H9 (cell line): ENCODE measurements around the gene DLGAP4. TPM values are rescaled to one million over a fixed set of nuclear protein-coding genes. Genes with fewer than 3 reads are reported as not detected.

Experiments used
- DNase-seq: peaks from one replicate; pipeline ENCODE4 v3.0.0-alpha.2; 2017
- H2AFZ ChIP-seq: one replicate; pipeline ENCODE4 v1.6.1; 2013; ENCODE audit warnings: mild to moderate bottlenecking, low read length, control low read depth, moderate library complexity
- H2AK5ac ChIP-seq: 2 replicates; pipeline ENCODE4 v1.6.1; 2013; ENCODE audit warnings: low read length, control low read depth, mixed read lengths; ENCODE audit not compliant: insufficient read length
- H2BK120ac ChIP-seq: one replicate; pipeline ENCODE4 v1.6.1; 2013; ENCODE audit warnings: low read depth, mild to moderate bottlenecking, low read length, control low read depth, inconsistent platforms; ENCODE audit not compliant: poor library complexity, severe bottlenecking
- H2BK12ac ChIP-seq: 2 replicates; pipeline ENCODE4 v1.6.1; 2013; ENCODE audit warnings: low read length, control low read depth, mixed read lengths, low read depth; ENCODE audit not compliant: insufficient read length
- H2BK15ac ChIP-seq: 2 replicates; pipeline ENCODE4 v1.6.1; 2013; ENCODE audit warnings: low read depth, low read length, control low read depth
- H2BK20ac ChIP-seq: one replicate; pipeline ENCODE4 v1.6.1; 2013; ENCODE audit warnings: low read depth, mild to moderate bottlenecking, low read length, control low read depth, inconsistent platforms; ENCODE audit not compliant: poor library complexity, severe bottlenecking
- H2BK5ac ChIP-seq: 2 replicates; pipeline ENCODE4 v1.6.1; 2013; ENCODE audit warnings: low read length, control low read depth, mixed read lengths; ENCODE audit not compliant: insufficient read length
- H3K14ac ChIP-seq: 2 replicates; pipeline ENCODE4 v1.6.1; 2013; ENCODE audit warnings: low read length, control low read depth; ENCODE audit not compliant: insufficient read depth
- H3K18ac ChIP-seq: 2 replicates; pipeline ENCODE4 v1.6.1; 2013; ENCODE audit warnings: low read depth, mild to moderate bottlenecking, mixed read lengths, low read length, control low read depth; ENCODE audit not compliant: insufficient read length
- H3K23ac ChIP-seq: 2 replicates; pipeline ENCODE4 v1.6.1; 2013; ENCODE audit warnings: low read length, control low read depth, mixed read lengths, low read depth; ENCODE audit not compliant: insufficient read length
- H3K23me2 ChIP-seq: 2 replicates; pipeline ENCODE4 v1.6.1; 2013; ENCODE audit warnings: low read depth, mild to moderate bottlenecking, mixed read lengths, low read length, control low read depth; ENCODE audit not compliant: insufficient read length, poor library complexity, severe bottlenecking
- H3K27ac ChIP-seq: 2 replicates; pipeline ENCODE4 v1.5.1; 2013; ENCODE audit warnings: low read length, control low read depth, mixed read lengths, low read depth; ENCODE audit not compliant: insufficient read length
- H3K27me3 ChIP-seq: 2 replicates; pipeline ENCODE4 v1.6.1; 2013; ENCODE audit warnings: low read length, control low read depth, inconsistent platforms; ENCODE audit not compliant: insufficient read depth
- H3K4ac ChIP-seq: 2 replicates; pipeline ENCODE4 v1.6.1; 2013; ENCODE audit warnings: low read depth, mild to moderate bottlenecking, control low read depth, inconsistent platforms, low read length, moderate library complexity
- H3K4me1 ChIP-seq: 2 replicates; pipeline ENCODE4 v1.6.1; 2013; ENCODE audit warnings: low read length, control low read depth, inconsistent platforms; ENCODE audit not compliant: insufficient read depth
- H3K4me2 ChIP-seq: 2 replicates; pipeline ENCODE4 v1.6.1; 2013; ENCODE audit warnings: low read length, control low read depth, mixed read lengths; ENCODE audit not compliant: insufficient read length, insufficient read depth
- H3K56ac ChIP-seq: 2 replicates; pipeline ENCODE4 v1.6.1; 2013; ENCODE audit warnings: low read depth, mild to moderate bottlenecking, mixed read lengths, low read length, control low read depth; ENCODE audit not compliant: insufficient read length
- H3K79me1 ChIP-seq: 2 replicates; pipeline ENCODE4 v1.6.1; 2013; ENCODE audit warnings: low read depth, mild to moderate bottlenecking, moderate library complexity, low read length, control low read depth, inconsistent platforms; ENCODE audit not compliant: insufficient read depth, poor library complexity, severe bottlenecking
- H3K79me2 ChIP-seq: 2 replicates; pipeline ENCODE4 v1.6.1; 2013; ENCODE audit warnings: low read length, control low read depth, inconsistent platforms; ENCODE audit not compliant: insufficient read depth
- H3K9ac ChIP-seq: 2 replicates; pipeline ENCODE4 v1.6.1; 2013; ENCODE audit warnings: low read length, control low read depth, mixed read lengths; ENCODE audit not compliant: insufficient read length; ENCODE audit errors: extremely low read depth
- H3K9me3 ChIP-seq: one replicate; pipeline ENCODE4 v1.6.1; 2013; ENCODE audit warnings: low read depth, low read length, inconsistent platforms; ENCODE audit not compliant: control insufficient read depth
- H3T11ph ChIP-seq: one replicate; pipeline ENCODE4 v1.6.1; 2013; ENCODE audit warnings: mild to moderate bottlenecking, low read length, control low read depth, inconsistent platforms
- H4K20me1 ChIP-seq: one replicate; pipeline ENCODE4 v1.6.1; 2013; ENCODE audit not compliant: control insufficient read depth, insufficient read length, insufficient read depth
- H4K5ac ChIP-seq: 2 replicates; pipeline ENCODE4 v1.6.1; 2013; ENCODE audit warnings: low read depth, mild to moderate bottlenecking, mixed read lengths, low read length, control low read depth; ENCODE audit not compliant: insufficient read length
- H4K8ac ChIP-seq: replicated peaks from 2 replicates; pipeline ENCODE4 v1.6.1; 2013; ENCODE audit warnings: low read length, control low read depth, mixed read lengths, low read depth; ENCODE audit not compliant: insufficient read length
- H4K91ac ChIP-seq: 2 replicates; pipeline ENCODE4 v1.6.1; 2013; ENCODE audit warnings: low read depth, mild to moderate bottlenecking, moderate library complexity, mixed read lengths, low read length, control low read depth; ENCODE audit not compliant: insufficient read length
- H3K27ac Mint-ChIP-seq, 3 experiments: 2 replicates in 2 of 3; 3 replicates in 1 of 3; pipeline ENCODE4 v1.8.0; 2020 to 2021; ENCODE audit warnings: mixed read lengths in 3 of 3, mild to moderate bottlenecking in 1 of 3, moderate library complexity in 1 of 3
- H3K27me3 Mint-ChIP-seq: 2 replicates; pipeline ENCODE4 v1.8.0; 2021; ENCODE audit warnings: low read depth, mild to moderate bottlenecking, moderate library complexity, mixed read lengths
- H3K36me3 Mint-ChIP-seq, 3 experiments: 2 replicates in 2 of 3; 3 replicates in 1 of 3; pipeline ENCODE4 v1.8.0; 2020 to 2021; ENCODE audit warnings: low read depth in 3 of 3, mixed read lengths in 3 of 3; ENCODE audit not compliant: insufficient read depth in 1 of 3
- H3K4me1 Mint-ChIP-seq, 2 experiments: 2 replicates each; pipeline ENCODE4 v1.8.0; 2020; ENCODE audit warnings: mixed read lengths in 2 of 2
- H3K4me3 Mint-ChIP-seq, 2 experiments: 2 replicates in 1 of 2; 3 replicates in 1 of 2; pipeline ENCODE4 v1.8.0; 2020 to 2021; ENCODE audit warnings: mild to moderate bottlenecking in 2 of 2, mixed read lengths in 2 of 2, moderate library complexity in 1 of 2
- H3K9me3 Mint-ChIP-seq, 2 experiments: 2 replicates in 1 of 2; 3 replicates in 1 of 2; pipeline ENCODE4 v1.8.0; 2020; ENCODE audit warnings: mild to moderate bottlenecking in 2 of 2, mixed read lengths in 2 of 2, moderate library complexity in 1 of 2
- WGBS: extraction: QIAGEN DNeasy Blood & Tissue Kit; methylation state at CpG from one replicate; pipeline ENCODE4 v1.1.7; 2013; ENCODE audit warnings: missing lambda C conversion rate, low lambda C conversion rate, mixed read lengths; ENCODE audit not compliant: insufficient read length; ENCODE audit errors: extremely low coverage; 5-methylcytosine and 5-hydroxymethylcytosine counted together
- total RNA-seq: library from RNA; stranded (reverse); gene quantifications from 2 replicates; pipeline ENCODE4 v1.2.1, GENCODE V29; 2021
- TF ChIP-seq, protein P1 (sequence below): fragments of 200-600 bp; sonication (generic); conservative IDR thresholded peaks from 3 replicates; pipeline ENCODE4 v1.8.0; 2021; ENCODE audit warnings: antibody characterized with exemption, mild to moderate bottlenecking

DLGAP4 gene
- total RNA-seq, 1 experiment from 2014 or later, result 48.0 TPM

DNA sequence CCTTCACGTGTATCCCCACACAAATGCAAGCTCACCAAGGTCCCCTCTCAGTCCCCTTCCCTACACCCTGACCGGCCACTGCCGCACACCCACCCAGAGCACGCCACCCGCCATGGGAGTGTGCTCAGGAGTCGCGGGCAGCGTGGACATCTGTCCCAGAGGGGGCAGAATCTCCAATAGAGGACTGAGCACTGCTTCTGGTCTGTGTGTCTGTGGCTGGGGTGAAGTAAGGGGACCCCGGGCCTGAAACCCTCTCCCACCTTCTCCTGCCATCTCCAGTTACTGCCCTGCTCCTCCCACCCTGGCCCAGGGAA lies 243.4 kb downstream of the DLGAP4 start:
- Mint-ChIP-seq H3K36me3 (peaks cover 13 to 39% (median 21%) of the 10 kb centered on the region in 3 experiments; a peak in 6 of 7 replicates), H3K27me3 (no peaks in the 10 kb centered on the region), H3K4me3 (no peak overlapping the region), H3K4me1 (peaks cover 0 to 5% of the 10 kb centered on the region in 2 experiments; a peak in 1 of 4 replicates), H3K9me3 (no peaks in the 10 kb centered on the region), H3K27ac (peak overlapping the region in 1 of 3 experiments; percentile 33; a peak in 2 of 7 replicates)
- H3K18ac ChIP-seq, result no peak overlapping the region
- no peaks in the 10 kb centered on the region for H3K9me3 ChIP-seq
- no CpG with 5 or more reads among the region's 9 CpGs for WGBS
- H3K4me1 ChIP-seq, result no peaks in the 10 kb centered on the region
- no peak overlapping the region for H2AFZ ChIP-seq
- H2BK12ac ChIP-seq, result no peak overlapping the region
- H3K14ac ChIP-seq, result no peak overlapping the region
- H3T11ph ChIP-seq, result no peak overlapping the region
- H3K79me1 ChIP-seq, result no peaks in the 10 kb centered on the region
- H3K4me2 ChIP-seq, result no peak overlapping the region
- TF ChIP-seq, protein P1, sequence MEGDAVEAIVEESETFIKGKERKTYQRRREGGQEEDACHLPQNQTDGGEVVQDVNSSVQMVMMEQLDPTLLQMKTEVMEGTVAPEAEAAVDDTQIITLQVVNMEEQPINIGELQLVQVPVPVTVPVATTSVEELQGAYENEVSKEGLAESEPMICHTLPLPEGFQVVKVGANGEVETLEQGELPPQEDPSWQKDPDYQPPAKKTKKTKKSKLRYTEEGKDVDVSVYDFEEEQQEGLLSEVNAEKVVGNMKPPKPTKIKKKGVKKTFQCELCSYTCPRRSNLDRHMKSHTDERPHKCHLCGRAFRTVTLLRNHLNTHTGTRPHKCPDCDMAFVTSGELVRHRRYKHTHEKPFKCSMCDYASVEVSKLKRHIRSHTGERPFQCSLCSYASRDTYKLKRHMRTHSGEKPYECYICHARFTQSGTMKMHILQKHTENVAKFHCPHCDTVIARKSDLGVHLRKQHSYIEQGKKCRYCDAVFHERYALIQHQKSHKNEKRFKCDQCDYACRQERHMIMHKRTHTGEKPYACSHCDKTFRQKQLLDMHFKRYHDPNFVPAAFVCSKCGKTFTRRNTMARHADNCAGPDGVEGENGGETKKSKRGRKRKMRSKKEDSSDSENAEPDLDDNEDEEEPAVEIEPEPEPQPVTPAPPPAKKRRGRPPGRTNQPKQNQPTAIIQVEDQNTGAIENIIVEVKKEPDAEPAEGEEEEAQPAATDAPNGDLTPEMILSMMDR, result no peak
- H2BK5ac ChIP-seq, result no peak overlapping the region
- H2AK5ac ChIP-seq, result no peak overlapping the region
- H3K27ac ChIP-seq, result no peak overlapping the region
- no peak overlapping the region for H4K8ac ChIP-seq
- no peak overlapping the region for H3K56ac ChIP-seq
- DNase-seq, result no peak
- H2BK15ac ChIP-seq, result no peak overlapping the region
- H3K23ac ChIP-seq, result no peak overlapping the region
- H3K27me3 ChIP-seq, result no peaks in the 10 kb centered on the region
- no peak overlapping the region for H3K9ac ChIP-seq
- no peak overlapping the region for H3K4ac ChIP-seq
- no peak overlapping the region for H4K91ac ChIP-seq
- H3K79me2 ChIP-seq, result no peaks in the 10 kb centered on the region
- no peak overlapping the region for H2BK20ac ChIP-seq
- H4K20me1 ChIP-seq, result no peaks in the 10 kb centered on the region
- no peaks in the 10 kb centered on the region for H3K23me2 ChIP-seq
- no peak overlapping the region for H4K5ac ChIP-seq
- no peak overlapping the region for H2BK120ac ChIP-seq
